GM18858 (cell line): ENCODE results near the gene NMB.

Source experiments
- ATAC-seq: cut with Tn5 transposase; IDR thresholded peaks from one replicate; pipeline ENCODE4 v1.9.1; 2021; ENCODE audit not compliant: unreplicated experiment

Gene NMB, protein sequence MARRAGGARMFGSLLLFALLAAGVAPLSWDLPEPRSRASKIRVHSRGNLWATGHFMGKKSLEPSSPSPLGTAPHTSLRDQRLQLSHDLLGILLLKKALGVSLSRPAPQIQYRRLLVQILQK

DNA sequence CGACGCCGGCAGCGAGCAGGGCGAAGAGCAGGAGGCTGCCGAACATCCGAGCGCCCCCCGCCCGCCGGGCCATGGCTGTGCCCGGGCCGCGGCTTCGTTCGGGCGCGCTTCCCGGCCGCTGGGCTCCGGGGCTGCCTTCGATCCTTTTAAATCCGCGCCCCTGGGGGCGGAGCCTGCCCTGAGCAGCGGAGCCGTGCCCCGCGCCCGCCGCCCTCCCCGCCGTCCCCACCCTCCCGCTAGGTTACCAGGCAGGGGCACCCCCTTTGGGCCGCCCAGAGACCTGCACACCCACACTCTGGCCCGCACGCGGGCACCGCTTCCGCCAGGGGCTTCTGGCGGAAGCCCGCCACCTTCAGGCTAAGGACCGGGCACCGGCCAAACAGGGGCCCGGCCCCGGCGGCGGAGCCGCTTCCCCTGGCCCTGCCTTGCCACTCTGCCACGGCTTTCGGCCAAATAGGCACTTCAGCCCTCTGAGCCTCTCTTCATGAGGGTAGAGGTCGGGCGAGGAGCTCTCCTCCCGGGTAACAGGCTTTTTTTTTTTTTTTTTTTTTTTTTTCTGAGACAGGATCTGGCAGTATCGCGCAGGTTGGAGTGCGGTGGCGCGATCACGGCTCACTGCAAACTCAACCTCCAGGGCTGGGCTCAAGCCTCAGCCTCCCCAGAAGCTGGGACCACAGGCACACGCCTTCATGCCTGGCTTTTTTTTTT lies at the start of gene NMB:
Gene NMB (minus strand): TSS at position 120 of the 708 bp plus-strand sequence. CDS start 47 bp downstream, at position 73.
- ATAC-seq, result peak; percentile 52

DNA sequence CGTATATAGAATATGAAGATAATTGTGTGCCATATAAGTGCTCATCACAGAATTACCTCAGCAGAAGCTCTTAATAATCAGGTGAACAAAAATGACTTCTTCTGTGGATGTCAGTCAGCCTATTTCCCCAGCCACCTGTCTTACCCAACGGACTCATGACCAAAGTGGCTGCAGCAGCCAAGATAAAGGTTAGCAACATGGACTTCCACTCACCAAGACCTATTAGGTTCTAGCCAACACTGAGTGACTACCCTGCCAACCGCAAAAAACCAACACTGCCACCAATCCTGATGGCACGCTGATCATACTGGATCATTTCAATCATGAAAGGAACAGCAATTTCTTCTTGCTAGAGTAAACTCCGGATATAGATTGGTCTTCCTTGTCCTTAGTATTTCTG lies 45.8 kb upstream of the NMB start:
- ATAC-seq, result no peak

DNA sequence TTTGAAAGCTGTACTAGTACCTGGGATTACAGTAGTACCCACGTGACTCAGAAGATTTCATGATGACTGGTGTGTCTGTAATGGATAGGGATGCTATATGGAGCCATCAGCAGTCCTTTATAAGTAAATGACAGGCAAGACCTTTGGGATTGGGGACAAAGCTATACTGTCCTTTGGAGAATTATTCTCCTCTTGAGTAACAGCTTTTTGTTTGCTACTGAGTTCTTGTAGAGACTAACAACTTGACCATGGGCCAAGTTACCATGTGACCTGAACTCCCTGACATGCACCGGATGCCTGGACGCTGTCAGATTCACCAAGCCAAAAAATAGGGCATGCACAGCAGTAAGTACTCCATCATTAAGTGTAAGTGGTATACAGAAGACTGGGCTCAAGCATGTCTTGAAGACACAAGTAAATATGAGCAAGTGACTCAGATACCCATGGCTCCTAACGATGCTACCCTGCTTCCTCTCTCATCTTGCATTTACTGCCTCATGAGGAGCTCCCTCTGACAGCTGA lies 45.0 kb upstream of the NMB start:
- no peak for ATAC-seq

DNA sequence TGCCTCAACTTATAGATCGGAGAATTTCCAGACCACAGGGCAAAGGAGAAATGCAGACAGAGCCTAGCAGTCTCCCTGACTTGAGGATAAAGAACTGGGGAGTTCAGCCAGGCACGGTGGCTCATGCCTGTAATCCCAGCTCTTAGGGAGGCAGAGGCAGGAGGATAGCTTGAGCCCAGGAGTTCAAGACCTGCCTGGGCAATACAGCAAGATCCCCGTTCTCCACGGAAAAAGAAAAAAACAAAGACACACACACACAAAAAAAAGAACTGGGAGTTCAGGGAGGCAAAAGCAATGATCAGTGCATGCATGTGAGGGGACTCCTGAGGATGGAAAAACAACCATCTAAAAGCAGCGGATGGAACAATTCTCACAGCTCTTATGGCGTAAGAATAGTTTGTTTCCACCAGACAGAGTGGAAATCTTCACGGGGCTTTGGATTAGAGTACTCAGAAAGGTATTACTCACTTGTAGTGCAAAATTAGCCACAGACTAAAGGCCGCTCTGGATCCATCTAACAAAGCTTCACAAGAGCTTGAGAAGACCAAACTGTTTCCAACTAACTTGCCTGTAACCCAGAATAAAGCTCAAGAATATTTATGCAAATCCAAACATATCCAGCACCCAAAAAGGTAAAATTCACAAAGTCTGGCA lies 41.7 kb upstream of the NMB start:
- no peak for ATAC-seq

DNA sequence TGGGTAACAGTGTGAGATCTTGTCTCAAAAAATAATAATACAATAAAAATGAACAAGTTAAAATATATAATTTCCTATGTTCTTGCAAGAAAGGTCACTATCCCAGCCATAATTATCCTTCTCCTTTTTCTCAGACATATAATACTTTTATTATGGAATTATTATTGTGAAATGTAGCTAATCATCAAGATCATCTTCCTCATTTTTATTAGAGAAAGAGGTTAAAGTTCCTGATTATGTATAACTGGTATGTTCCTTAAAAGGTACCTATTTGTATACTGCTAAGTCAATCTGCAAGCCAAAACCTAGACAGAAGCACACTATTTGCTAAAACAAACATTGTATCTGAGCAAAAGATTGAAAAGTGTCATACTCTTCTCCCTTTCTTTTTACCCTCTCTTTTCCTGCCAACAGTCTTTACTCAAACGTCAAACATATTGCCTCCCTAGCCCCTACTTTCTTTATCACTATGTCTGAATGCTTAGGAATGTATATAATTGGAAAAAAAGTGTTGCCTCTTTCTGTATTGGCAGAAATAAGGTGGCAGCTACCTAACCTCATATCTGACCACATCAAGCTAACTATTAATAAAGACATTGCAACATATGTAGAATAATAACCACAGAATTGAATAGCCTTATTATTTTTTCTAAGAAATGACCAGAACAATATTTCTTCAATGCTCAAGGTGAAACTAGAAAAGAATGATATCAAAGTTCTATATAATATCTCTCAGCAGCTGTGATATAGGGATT lies 39.4 kb upstream of the NMB start:
- ATAC-seq, result no peak

DNA sequence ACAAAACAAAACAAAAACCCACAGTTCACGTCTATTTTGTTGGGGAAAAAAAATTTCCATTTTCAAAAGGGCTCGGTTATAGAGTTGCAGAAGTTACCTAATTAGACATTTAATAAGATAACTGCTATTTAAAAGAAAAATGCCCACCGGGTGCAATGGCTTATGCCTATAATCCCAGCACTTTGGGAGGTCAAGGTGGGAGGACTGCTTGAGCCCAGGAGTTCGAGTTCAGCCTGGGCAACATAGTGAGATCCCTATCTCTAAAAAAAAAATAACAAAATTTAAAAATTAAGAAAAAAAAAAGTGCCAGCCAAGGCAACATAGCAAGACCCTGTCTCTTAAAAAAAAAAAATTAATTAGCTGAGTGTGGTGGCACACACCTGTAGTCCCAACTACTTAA lies 38.8 kb upstream of the NMB start:
- no peak for ATAC-seq

DNA sequence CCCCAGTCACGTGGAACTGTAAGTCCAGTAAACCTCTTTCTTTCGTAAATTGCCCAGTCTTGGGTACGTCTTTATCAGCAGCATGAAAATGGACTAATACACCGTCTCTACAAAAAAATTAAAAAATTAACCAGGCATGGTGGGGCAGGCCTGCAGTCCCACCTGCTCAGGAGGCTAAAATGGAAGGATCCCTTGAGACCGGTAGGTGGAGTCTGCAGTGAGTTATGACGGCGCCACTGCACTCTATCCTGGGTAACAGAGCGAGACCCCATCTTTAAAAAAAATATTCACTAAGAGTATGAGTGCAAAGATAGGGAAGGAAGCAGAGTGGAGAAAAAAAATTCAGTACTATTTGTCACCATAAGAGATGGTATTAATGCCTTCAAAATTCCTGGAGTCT lies 32.3 kb upstream of the NMB start:
- no peak for ATAC-seq

DNA sequence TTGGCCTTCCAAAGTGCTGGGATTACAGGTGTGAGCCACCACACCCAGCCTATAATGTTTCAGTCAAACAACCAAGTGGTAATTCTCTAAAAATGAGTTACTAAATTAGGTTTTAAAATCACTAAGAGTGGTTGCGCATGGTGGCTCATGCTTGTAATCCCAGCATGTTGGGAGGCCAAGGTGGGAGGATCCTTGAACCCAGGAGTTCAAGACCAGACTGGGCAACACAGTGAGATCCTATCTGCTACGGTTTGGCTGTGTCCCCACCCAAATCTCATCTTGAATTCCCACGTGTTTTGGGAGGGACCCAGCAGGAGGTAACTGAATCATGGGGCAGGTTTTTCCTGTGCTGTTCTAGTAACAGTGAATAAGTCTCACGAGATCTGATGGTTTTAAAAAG lies 31.9 kb upstream of the NMB start:
- ATAC-seq, result no peak

DNA sequence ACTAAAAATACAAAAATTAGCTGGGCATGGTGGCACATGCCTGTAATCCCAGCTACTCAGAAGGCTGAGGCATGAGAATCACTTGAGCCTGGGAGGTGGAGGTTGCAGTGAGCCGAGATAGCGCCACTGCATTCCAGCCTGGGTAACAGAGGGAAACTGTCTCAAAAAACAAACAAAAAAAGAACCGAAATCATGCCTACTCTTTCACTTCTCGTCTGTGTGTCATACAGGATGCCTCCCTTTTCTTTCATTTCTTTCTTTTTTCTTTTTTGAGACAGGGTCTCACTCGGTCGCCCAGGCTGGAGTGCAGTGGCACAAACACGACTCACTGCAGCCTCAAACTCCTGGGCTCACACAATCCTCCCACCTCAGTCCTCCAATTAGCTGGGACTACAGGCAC lies 28.4 kb upstream of the NMB start:
- peak; percentile 47 for ATAC-seq

DNA sequence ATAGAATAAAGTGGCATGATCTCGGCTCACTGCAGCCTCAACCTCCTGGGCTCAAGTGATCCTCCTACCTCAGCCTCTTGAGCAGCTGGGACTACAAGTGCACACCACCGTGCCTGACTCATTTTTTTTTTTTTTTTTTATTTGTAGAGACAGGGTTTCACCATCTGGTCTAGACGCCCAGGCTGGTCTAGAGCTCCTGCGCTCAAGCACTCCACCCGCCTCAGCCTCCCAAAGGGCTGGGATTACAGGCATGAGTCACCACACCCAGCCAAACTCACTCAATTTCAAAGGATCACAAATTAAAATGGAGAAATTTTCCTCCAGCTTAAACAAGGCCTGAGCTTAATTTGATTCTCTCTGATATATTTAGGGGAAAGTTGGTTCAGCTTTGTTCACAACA lies 27.3 kb upstream of the NMB start:
- ATAC-seq, result no peak

DNA sequence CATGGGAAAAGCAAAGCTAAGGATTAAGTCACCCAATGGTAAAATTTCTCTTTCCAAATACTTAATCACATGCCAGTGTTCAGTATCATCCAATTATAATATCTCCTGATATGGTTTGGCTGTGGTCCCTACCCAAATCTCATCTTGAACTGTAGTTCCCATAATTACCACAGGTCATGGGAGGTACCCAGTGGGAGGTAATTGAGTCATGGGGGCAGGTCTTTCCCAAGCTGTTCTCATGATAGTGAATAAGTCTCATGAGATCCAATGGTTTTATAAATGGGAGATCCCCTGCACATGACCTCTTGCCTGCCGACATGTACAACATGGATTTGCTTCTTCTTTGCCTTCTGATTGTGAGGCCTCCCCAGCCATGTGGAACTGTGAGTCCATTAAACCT lies 26.1 kb upstream of the NMB start:
- ATAC-seq, result no peak

DNA sequence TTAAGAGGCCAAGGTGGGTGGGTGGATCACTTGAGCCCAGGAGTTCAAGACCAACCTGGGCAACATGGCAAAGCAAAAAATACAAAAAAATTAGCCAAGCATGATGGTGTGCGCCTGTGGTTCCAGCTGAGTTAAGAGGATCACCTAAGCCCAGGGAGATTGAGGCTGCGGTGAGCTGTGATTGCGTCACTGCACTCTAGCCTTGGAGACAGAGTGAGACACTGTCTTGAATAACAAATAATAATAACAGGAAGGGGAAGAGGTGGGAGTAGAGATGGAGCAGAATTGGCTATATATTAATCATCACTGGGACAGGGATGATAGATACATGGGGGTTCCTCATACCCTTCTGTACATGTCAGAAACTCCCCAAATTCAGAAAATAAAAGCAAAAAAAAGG lies 23.8 kb upstream of the NMB start:
- ATAC-seq, result no peak

DNA sequence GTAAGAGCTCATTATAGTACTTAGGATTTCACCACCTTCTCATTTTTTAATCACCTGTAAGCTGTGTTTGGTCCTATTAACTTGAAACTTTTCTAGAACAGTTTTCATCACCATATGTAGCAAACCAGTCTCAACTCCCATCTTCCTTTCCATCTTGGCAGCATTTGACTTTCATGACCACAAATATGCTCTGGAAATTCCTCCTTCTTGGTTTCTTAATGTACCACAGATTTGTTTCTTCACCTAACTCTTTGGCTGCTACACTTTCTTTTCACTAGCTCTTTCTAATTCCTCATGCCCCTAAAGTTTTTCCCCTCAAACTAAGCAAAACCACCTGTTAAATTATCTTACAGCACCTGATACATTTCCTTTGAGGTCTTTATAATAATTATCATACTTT lies 13.2 kb upstream of the NMB start:
- ATAC-seq, result no peak

DNA sequence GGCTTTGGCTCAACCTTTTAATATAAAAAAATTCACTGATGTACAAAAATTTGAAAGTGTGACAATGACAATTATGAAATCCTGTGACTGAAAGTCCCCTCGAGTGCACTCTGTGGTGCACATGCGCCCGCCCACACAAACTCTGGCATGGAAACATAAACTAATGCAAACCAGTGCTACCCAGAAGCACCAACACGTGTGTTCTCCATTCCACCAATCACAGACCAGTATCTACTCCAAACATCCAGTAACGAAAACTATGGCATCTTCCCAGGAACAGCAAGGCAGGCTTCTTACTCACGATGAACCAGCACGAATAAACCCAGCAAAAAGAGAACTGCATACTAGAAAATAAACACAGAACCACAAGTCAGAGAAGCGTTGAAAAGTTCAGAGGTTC lies 11.7 kb upstream of the NMB start:
- no peak for ATAC-seq

DNA sequence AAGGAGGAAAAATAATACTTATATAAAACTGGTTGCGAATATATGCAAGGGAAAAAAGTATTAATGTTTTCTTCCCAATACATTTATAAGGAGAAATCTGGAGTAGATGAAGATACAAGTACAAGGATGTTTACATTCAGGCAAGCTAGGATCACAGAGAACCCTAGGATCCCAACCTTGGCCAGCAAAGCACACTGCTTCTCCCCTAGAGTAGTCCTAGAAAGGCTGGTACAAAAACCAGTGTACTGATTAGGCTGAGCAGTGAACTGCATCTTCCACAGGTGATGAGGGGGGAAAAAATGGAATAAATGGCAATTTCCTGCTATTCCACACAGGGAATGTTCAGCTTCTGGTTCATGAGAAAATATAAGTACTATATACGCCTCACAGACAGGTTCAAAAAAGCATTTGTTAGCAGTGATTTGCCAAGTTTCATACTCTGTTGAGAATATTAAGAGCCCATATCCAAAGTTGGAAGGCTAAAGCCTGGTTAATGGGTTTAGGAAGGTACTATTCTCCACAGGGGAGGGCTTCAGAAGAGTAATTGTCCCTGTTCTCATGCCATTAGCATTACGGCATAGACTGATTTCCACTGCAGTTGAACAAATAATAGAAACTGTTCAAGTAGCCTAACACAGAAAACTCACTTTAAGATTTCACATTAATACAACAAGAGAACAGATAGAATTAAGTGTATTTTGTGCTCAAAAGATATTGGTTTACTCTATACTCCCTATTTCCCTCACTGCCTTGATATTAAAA lies 10.4 kb upstream of the NMB start:
- no peak for ATAC-seq

DNA sequence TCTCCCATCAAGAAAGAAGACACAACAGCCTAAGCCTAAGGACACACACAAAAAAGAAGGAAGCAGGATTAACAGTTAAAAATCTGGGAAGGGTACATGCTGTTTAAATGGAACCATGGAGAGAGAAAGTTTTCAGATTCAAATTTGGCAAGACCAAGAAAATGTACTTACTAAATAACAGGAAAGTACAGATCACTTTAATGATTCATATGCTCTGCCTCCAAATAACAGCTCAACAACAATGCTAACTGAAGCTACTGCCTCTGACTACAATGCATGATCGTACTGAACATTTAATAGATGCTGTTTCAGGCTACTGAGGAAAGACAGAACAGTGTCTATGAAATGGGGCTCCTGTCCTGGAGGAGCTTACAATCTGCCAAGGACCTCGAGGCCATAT lies 8.4 kb upstream of the NMB start:
- no peak for ATAC-seq

DNA sequence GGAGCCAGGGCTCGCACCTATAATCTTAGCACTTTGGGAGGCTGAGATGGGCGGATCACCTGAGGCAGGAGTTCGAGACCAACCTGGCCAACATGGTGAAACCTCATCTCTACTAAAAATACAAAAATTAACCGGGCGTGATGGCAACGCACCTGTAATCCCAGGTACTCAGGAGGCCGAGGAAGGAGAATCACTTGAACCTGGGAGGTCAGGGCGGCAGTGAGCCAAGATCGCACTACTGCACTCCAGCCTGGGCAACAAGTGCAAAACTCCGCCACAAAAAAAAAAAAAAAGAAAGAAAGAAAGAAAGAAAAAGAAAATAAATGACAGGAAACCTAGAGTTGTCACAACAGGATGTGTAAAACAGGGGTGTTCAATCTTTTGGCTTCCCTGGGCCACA lies 3.0 kb upstream of the NMB start:
- no peak for ATAC-seq

DNA sequence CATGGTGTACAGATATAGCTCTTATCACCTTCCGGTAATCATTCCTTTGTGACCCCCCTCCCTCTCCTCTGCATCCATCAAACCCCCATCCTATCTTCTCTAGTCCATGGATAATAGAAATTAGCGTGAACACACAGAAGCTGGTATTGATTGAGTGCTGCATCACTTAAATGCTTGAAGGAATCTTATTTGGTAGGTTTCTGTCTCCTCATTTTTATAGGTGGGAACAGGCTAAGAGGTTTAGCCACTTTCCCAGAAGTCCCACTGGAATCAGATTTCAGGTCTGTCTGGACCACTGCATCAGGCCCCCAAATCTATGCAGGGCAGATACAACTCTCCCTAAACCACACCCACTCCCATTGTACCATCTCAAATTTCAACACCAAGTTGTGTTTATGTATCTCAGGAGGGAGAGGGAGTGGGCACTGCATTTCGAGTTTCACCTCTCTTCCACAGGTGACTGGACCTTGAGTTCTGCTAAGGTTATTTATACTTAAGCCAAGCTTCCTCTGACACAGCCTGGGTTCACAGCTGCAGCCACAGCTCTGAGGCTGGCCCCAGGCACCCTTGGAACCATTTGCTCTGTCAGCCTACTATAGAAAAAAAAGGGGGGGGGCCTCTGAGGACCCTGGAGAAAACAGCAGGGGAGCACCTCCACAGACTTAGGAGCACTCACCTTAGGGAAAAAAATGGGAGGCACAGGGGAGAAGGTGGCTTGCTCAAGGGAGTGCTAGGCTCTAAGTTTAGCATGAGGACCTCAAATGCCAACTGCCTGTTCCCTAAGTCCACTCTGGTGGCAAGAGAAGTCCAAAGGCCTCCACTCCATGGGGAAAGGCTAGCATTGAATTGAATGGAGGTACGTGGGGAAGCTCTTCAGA lies 2.1 kb upstream of the NMB start:
- no peak for ATAC-seq

DNA sequence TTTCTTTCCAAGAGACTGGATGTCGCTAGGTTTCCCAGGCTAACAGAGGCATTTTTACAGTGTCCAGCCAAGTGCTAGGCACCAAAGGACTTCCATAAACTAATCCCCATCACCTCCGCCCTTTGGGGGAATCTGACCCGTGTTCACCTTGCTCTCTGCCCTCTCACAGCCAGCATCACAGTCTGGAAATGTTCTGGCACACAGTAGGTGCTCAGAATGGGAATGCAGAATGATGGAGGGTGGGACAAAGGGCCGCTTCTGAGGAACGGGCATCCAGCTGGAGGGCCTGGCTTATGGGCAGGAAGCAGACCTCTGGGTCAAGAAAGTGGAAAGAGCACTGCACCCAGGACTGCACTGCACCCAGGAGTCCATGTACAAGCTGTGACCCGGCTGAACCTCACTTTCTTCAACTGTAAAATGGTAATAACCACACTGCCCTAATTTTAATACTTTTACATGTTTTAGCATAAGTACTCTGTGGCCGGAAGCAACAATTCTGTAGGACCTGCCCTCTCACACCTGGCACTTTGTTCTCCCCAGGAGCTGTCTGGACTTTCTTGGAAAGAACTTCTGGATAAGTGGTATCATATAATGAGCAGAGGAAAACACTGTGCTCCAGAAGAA lies 901 bp upstream of the NMB start:
- no peak for ATAC-seq

DNA sequence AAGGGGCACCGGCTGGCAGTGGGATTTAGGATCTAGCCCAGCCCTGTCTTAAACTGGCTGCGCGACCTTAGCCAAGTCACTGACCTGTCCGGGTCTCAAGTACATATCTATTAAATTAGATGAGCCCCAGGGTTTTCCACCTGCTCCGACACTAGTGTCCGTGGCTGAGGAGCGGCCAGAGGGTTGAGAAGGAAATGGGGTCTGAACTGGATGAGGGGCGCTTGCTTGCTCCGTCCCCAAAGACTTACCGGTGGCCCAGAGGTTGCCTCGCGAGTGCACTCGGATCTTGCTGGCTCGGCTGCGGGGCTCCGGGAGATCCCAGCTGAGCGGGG lies 285 bp downstream of the NMB start:
- no peak for ATAC-seq
